Measurements from ENCODE around the gene TMC6. TPM values are rescaled to one million over a fixed set of nuclear protein-coding genes. Genes with fewer than 3 reads are reported as not detected.

Gene TMC6
- total and polyA plus RNA-seq, 7 donors: 5.3 to 145 (median 10.5) TPM

DNA sequence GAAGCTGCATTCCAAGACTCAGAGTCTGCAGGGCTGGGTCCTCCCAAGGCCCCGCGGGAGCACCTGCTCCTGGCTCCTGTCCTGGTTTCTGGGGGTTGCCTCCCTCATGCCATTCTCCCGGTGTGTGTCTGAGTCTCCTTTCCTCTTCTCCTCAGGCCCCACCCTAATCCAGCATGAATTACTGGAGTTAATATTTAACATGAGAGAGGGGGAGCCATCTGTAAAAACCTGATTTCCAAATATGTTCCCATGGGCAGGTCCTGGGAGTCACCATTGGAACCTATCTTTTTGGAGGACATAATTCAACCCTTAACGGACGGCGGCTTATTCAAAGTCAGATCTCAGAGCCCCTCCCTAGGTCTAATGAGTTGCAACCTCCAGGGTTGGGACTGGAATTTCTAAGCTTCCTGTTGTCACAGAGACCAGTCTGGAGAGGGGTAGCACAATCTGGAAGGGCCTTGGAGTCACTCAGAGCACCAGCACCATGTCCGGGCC, 23.0 kb upstream of the TMC6 start:
- Histone ChIP-seq H3K36me3 (no peaks in the 10 kb centered on the region), H3K9me3 (no peaks in the 10 kb centered on the region), H3K27me3 (no peaks in the 10 kb centered on the region), H3K4me3 (no peak overlapping the region), H3K27ac (no peak overlapping the region), H3K4me1 (no peaks in the 10 kb centered on the region)
- intact Hi-C loops (cut with DNase I): no loop called here
- no peak for DNase-seq
- TF ChIP-seq, protein P1, sequence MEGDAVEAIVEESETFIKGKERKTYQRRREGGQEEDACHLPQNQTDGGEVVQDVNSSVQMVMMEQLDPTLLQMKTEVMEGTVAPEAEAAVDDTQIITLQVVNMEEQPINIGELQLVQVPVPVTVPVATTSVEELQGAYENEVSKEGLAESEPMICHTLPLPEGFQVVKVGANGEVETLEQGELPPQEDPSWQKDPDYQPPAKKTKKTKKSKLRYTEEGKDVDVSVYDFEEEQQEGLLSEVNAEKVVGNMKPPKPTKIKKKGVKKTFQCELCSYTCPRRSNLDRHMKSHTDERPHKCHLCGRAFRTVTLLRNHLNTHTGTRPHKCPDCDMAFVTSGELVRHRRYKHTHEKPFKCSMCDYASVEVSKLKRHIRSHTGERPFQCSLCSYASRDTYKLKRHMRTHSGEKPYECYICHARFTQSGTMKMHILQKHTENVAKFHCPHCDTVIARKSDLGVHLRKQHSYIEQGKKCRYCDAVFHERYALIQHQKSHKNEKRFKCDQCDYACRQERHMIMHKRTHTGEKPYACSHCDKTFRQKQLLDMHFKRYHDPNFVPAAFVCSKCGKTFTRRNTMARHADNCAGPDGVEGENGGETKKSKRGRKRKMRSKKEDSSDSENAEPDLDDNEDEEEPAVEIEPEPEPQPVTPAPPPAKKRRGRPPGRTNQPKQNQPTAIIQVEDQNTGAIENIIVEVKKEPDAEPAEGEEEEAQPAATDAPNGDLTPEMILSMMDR (IDR thresholded peaks at IDR 0.05): no peak
- no peak for TF ChIP-seq POLR2A (IDR thresholded peaks at IDR 0.05)
- TF ChIP-seq POLR2AphosphoS5 (IDR thresholded peaks at IDR 0.05): no peak
- no peak for TF ChIP-seq EP300 (IDR thresholded peaks at IDR 0.05)
- WGBS, 2 donors: 18 to 64% methylated on average over 7 of the region's 7 CpGs

DNA sequence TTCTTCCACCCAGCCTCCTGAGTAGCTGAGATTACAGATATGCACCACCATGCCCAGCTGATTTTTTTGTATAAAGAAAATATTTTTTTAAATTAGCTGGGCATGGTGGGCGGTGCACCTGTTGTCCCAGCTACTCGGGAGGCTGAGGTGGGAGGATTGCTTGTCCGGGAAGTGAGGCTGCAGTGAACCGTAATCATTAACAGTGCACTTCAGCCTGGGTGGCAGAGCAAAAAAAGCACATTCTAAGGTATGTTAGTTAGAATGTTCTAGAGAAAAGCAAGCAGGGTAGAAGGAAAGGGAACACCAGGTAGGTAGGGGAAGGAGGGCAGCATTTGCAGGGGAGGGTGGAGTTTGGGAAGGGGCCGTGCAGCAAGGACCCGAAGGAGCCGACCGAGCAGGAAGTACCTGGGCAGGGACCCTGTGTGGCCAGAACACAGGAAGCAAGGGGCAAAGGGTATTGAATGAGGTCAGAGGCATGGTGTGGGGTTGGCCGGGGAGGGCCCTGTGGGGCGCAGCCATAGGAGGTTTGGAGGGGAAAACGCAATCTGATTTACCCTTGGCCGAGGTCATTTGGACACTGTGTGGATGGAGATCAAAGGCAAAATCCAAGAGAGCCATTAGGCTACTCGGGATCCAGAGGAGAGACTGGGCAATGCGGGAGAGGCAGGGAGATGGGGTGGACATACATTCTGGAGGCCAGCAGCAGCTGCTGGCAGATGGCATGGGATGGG, 19.9 kb upstream of the TMC6 start:
- no peak for TF ChIP-seq POLR2A (IDR thresholded peaks at IDR 0.05)
- no peak for TF ChIP-seq EP300 (IDR thresholded peaks at IDR 0.05)
- TF ChIP-seq, protein P1 (IDR thresholded peaks at IDR 0.05): no peak
- no peak for TF ChIP-seq POLR2AphosphoS5 (IDR thresholded peaks at IDR 0.05)
- Histone ChIP-seq H3K4me1 (peaks cover 0 to 24% (median 20%) of the 10 kb centered on the region in 4 donors), H3K27ac (no peak overlapping the region)

DNA sequence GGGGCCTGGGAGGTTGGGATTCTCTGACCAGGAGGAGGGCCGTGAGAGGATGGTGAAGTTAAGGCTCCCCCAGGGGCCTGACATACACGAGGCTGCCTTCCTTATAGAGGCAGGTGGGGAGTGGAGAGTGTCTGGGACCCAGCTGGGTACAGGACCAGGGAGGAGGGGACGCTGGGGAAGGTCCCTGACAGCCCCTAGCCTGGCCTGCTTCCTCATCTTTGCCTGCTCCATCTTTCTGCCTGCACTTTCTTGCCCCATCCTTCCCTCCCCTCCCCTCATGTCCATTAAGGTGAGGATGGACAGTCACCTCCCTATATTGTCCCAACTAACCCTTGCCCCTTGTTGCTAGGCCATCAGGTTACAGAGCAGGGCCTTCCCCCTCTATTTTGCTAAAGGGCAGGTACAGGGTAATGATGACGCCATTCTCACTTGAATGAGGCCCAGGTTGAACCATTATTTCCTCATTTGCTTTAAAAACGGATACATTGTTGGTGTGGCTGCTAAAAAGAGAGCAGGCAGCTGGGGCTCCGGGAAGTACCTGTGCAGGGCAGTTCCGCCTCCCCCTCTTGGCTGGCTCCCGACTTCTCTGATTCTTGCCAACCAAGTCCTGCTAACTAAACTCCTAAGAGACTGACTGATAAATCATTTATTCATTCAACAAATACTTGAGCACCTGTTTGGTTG, 18.9 kb upstream of the TMC6 start:
- H3K4me1 ChIP-seq: peaks cover 0 to 25% (median 21%) of the 10 kb centered on the region in 4 donors
- intact Hi-C loops (cut with DNase I): no loop called here
- peaks cover 0 to 4% (median 0%) of the 10 kb centered on the region in 3 donors for H3K27me3 ChIP-seq
- no peak for DNase-seq
- H3K9me3 ChIP-seq: no peaks in the 10 kb centered on the region
- H3K27ac ChIP-seq: no peak overlapping the region
- TF ChIP-seq, protein P1 (IDR thresholded peaks at IDR 0.05): no peak
- TF ChIP-seq POLR2A (IDR thresholded peaks at IDR 0.05) (no peak), POLR2AphosphoS5 (IDR thresholded peaks at IDR 0.05) (no peak), EP300 (IDR thresholded peaks at IDR 0.05) (no peak)
- 21 to 41% methylated on average over 8 of the region's 8 CpGs for WGBS, 2 donors
- H3K36me3 ChIP-seq: no peaks in the 10 kb centered on the region
- H3K4me3 ChIP-seq: no peak overlapping the region

More for the DNA sequence above, 19.9 kb upstream of the TMC6 start:
- Histone ChIP-seq H3K27me3 (peaks cover 0 to 4% (median 0%) of the 10 kb centered on the region in 3 donors), H3K9me3 (no peaks in the 10 kb centered on the region), H3K4me3 (no peak overlapping the region), H3K36me3 (no peaks in the 10 kb centered on the region)
- intact Hi-C loops (cut with DNase I): no loop called here
- 31 to 59% methylated on average over 14 of the region's 14 CpGs for WGBS, 2 donors
- no peak for DNase-seq

DNA sequence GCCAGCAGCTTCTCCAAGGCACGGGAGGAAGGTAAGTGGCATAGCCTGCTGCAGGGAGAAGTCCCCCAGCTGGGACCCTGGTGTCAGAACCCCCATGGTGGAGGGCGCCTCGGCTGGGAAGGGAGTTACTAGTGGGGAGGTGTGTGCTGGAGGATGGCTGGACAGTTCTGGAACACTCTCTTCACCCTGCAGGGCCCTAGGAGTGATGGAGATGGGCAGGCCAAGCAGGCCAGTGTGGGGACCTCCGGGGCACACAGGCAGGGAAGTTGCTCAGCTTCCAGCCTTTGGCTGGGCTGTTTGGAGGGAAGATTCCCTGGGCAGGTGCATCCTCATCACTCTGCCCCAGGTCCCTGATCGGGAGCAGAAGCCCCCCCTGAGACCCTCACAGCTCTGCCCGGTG, 18.3 kb upstream of the TMC6 start:
- intact Hi-C loops (cut with DNase I): no loop called here
- no peaks in the 10 kb centered on the region for H3K9me3 ChIP-seq
- H3K4me1 ChIP-seq: peaks cover 0 to 25% (median 21%) of the 10 kb centered on the region in 4 donors
- 70 to 80% methylated on average over 6 of the region's 6 CpGs for WGBS, 2 donors
- H3K27me3 ChIP-seq: peaks cover 0 to 9% (median 0%) of the 10 kb centered on the region in 3 donors
- no peaks in the 10 kb centered on the region for H3K36me3 ChIP-seq
- TF ChIP-seq POLR2AphosphoS5 (IDR thresholded peaks at IDR 0.05): no peak
- no peak overlapping the region for H3K27ac ChIP-seq
- no peak overlapping the region for H3K4me3 ChIP-seq
- no peak for DNase-seq

DNA sequence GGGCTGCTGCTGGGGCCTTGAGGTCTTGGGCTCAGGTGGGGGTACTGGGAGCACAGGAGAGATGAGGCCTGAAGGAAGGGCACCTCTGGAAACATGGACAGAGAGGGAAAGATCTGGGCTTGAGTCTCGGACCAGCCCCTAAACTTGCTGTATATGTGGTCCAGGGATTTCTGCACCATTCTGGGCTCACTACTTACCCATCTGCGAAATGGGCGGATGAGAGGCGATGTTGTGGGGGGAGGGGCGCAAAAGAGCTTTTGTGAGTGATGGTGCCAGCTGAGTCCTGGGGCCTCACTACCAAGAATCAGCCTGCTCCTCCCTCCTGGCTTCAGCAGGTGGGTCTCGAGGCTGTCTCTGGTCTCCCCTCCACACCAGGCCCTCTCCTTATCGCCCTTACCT, 17.9 kb upstream of the TMC6 start:
- Histone ChIP-seq H3K36me3 (no peaks in the 10 kb centered on the region), H3K9me3 (no peaks in the 10 kb centered on the region)
- 90 to 93% methylated on average over 7 of the region's 7 CpGs for WGBS, 2 donors

More for the DNA sequence above, 17.9 kb upstream of the TMC6 start:
- no peak for DNase-seq
- TF ChIP-seq, protein P1 (IDR thresholded peaks at IDR 0.05): no peak
- no peak for TF ChIP-seq EP300 (IDR thresholded peaks at IDR 0.05)
- no peak for TF ChIP-seq POLR2AphosphoS5 (IDR thresholded peaks at IDR 0.05)
- no peak for TF ChIP-seq POLR2A (IDR thresholded peaks at IDR 0.05)
- Histone ChIP-seq H3K4me1 (peaks cover 0 to 25% (median 21%) of the 10 kb centered on the region in 4 donors), H3K27me3 (peaks cover 0 to 13% (median under 1%) of the 10 kb centered on the region in 3 donors), H3K27ac (no peak overlapping the region), H3K4me3 (no peak overlapping the region)
- intact Hi-C loops (cut with DNase I): no loop called here

Data from sigmoid colon (tissue), 7 donors.